Hepatocyte (in vitro differentiated cells): ENCODE results near the gene TRAPPC11. TPM values are rescaled to one million over a fixed set of nuclear protein-coding genes. Genes with fewer than 3 reads are reported as not detected.

ENCODE experiments used
- DNase-seq: peaks from one replicate; pipeline ENCODE4 v3.0.0-alpha.2; 2016; ENCODE audit warnings: low spot score
- H2AFZ ChIP-seq: fragments of 200-600 bp; sonication (generic); 2 replicates; pipeline ENCODE4 v1.6.0; 2016; ENCODE audit warnings: antibody characterized with exemption, mild to moderate bottlenecking
- H3K27ac ChIP-seq: fragments of 200-600 bp; sonication (generic); 2 replicates; pipeline ENCODE4 v1.5.1; 2016; ENCODE audit warnings: mild to moderate bottlenecking
- H3K27me3 ChIP-seq: fragments of 200-600 bp; sonication (generic); 2 replicates; pipeline ENCODE4 v1.6.1; 2016
- H3K36me3 ChIP-seq: fragments of 200-600 bp; sonication (generic); replicated peaks from 2 replicates; pipeline ENCODE4 v1.5.1; 2016; ENCODE audit warnings: low read depth; ENCODE audit not compliant: insufficient read depth
- H3K4me1 ChIP-seq: fragments of 200-600 bp; sonication (generic); 2 replicates; pipeline ENCODE4 v1.5.1; 2016; ENCODE audit warnings: mild to moderate bottlenecking, moderate library complexity; ENCODE audit not compliant: insufficient read depth
- H3K4me2 ChIP-seq: fragments of 200-600 bp; sonication (generic); 2 replicates; pipeline ENCODE4 v1.6.0; 2016
- H3K4me3 ChIP-seq: fragments of 200-600 bp; sonication (generic); 2 replicates; pipeline ENCODE4 v1.5.1; 2016; ENCODE audit warnings: mild to moderate bottlenecking
- H3K79me2 ChIP-seq: fragments of 200-600 bp; sonication (generic); 2 replicates; pipeline ENCODE4 v1.6.0; 2017; ENCODE audit warnings: mild to moderate bottlenecking
- H3K9me2 ChIP-seq: fragments of 200-600 bp; sonication (generic); replicated peaks from 2 replicates; pipeline ENCODE4 v1.6.0; 2017; ENCODE audit warnings: mild to moderate bottlenecking; ENCODE audit not compliant: insufficient read depth
- H3K9me3 ChIP-seq: fragments of 200-600 bp; sonication (generic); 2 replicates; pipeline ENCODE4 v1.5.1; 2016; ENCODE audit warnings: low read depth, mild to moderate bottlenecking
- H4K20me1 ChIP-seq: fragments of 200-600 bp; sonication (generic); 2 replicates; pipeline ENCODE4 v1.6.0; 2016; ENCODE audit warnings: mild to moderate bottlenecking; ENCODE audit not compliant: insufficient read depth, poor library complexity, severe bottlenecking
- EZH2 ChIP-seq: fragments of 200-600 bp; sonication (generic); IDR thresholded peaks from 2 replicates; pipeline ENCODE4 v1.6.1; 2016; ENCODE audit warnings: antibody characterized with exemption, mild to moderate bottlenecking, borderline replicate concordance
- EZH2phosphoT487 ChIP-seq: fragments of 200-600 bp; sonication (generic); IDR thresholded peaks from one replicate; pipeline ENCODE4 v1.6.1; 2018; ENCODE audit warnings: antibody characterized with exemption, mild to moderate bottlenecking, low read depth, moderate library complexity; ENCODE audit not compliant: unreplicated experiment, severe bottlenecking
- WGBS: methylation state at CpG from one replicate; pipeline ENCODE4 v1.1.6; 2016; ENCODE audit warnings: low lambda C conversion rate; ENCODE audit errors: missing lambda C conversion rate; 5-methylcytosine and 5-hydroxymethylcytosine counted together
- polyA plus RNA-seq: library from polyadenylated mRNA; unstranded; fragments of >200 nt; fragmentation: Nextera tagmentation; extraction: Ambion mirVana; gene quantifications from 2 replicates; pipeline ENCODE4 v1.2.1, GENCODE V29; 2016
- total RNA-seq: library from RNA; depleted of rRNA; stranded (reverse); fragments of >200 nt; gene quantifications from 2 replicates; pipeline ENCODE4 v1.2.3, GENCODE V29; 2014
- TF ChIP-seq, protein P1 (sequence below): fragments of 200-600 bp; sonication (generic); IDR thresholded peaks from 2 replicates; pipeline ENCODE4 v1.5.1; 2016; ENCODE audit warnings: antibody characterized with exemption, mild to moderate bottlenecking; ENCODE audit not compliant: poor library complexity

The TRAPPC11 gene
- total and polyA plus RNA-seq, 2 experiments from 2014 or later, result 13.8 to 29.0 TPM

DNA sequence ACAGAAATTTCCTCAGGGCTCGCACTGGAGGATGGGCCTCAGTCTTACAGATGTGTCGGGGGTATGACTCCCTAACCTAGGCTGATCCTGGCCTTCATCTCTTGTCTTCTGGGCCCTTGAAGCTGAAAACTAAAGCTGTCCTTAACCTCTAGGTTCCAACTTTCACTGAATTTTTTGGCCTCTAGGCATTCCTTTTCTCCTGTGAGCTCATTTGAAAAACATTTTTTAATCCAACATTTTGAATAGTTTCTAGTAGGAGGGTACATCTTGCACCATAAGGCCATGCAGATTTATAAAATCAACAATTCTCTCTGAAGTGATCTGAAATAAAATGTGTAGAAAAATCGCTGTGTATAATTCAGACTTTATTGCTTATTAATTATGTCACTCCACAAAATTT, 19.8 kb upstream of the TRAPPC11 start:
- H3K36me3 ChIP-seq, result no peaks in the 10 kb centered on the region
- H3K4me1 ChIP-seq, result no peaks in the 10 kb centered on the region
- no peaks in the 10 kb centered on the region for H3K9me3 ChIP-seq
- no peak for DNase-seq
- no peak overlapping the region for H3K4me3 ChIP-seq
- H3K79me2 ChIP-seq, result no peaks in the 10 kb centered on the region
- H3K27me3 ChIP-seq, result no peaks in the 10 kb centered on the region
- no peak overlapping the region for H3K27ac ChIP-seq
- no peaks in the 10 kb centered on the region for H3K9me2 ChIP-seq
- H4K20me1 ChIP-seq, result no peaks in the 10 kb centered on the region
- no peak overlapping the region for H2AFZ ChIP-seq
- TF ChIP-seq EZH2phosphoT487 (no peak), EZH2 (no peak)
- TF ChIP-seq, protein P1, sequence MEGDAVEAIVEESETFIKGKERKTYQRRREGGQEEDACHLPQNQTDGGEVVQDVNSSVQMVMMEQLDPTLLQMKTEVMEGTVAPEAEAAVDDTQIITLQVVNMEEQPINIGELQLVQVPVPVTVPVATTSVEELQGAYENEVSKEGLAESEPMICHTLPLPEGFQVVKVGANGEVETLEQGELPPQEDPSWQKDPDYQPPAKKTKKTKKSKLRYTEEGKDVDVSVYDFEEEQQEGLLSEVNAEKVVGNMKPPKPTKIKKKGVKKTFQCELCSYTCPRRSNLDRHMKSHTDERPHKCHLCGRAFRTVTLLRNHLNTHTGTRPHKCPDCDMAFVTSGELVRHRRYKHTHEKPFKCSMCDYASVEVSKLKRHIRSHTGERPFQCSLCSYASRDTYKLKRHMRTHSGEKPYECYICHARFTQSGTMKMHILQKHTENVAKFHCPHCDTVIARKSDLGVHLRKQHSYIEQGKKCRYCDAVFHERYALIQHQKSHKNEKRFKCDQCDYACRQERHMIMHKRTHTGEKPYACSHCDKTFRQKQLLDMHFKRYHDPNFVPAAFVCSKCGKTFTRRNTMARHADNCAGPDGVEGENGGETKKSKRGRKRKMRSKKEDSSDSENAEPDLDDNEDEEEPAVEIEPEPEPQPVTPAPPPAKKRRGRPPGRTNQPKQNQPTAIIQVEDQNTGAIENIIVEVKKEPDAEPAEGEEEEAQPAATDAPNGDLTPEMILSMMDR, result no peak
- H3K4me2 ChIP-seq, result no peak overlapping the region
- WGBS, result 85% methylated on average over 3 of the region's 3 CpGs

DNA sequence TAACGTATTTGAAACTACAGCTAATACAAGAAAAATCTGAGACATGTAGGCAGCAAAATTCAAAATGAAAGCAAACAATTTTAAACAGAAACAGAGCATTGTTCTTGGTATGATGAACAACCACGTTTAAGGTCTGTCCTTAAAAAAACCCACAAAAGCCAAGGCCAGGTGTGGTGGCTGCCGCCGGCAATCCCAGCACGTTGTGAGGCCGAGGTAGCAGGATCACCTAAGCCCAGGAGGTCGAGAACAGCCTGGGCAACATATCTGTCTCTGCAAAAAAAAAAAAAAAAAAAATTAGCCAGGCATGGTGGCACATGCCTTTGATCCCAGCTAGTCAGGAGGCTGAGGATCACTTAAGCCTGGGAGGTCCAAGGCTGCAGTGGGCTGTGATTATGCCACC, 13.8 kb upstream of the TRAPPC11 start:
- Histone ChIP-seq H4K20me1 (no peaks in the 10 kb centered on the region), H3K4me2 (no peak overlapping the region), H3K79me2 (no peaks in the 10 kb centered on the region), H3K9me3 (no peaks in the 10 kb centered on the region), H3K9me2 (no peaks in the 10 kb centered on the region), H3K4me3 (no peak overlapping the region), H3K27ac (no peak overlapping the region), H3K36me3 (no peaks in the 10 kb centered on the region), H3K4me1 (no peaks in the 10 kb centered on the region), H2AFZ (no peak overlapping the region), H3K27me3 (no peaks in the 10 kb centered on the region)
- 84% methylated on average over 7 of the region's 7 CpGs for WGBS
- DNase-seq, result no peak
- TF ChIP-seq EZH2phosphoT487 (no peak), EZH2 (no peak)
- TF ChIP-seq, protein P1, result no peak

DNA sequence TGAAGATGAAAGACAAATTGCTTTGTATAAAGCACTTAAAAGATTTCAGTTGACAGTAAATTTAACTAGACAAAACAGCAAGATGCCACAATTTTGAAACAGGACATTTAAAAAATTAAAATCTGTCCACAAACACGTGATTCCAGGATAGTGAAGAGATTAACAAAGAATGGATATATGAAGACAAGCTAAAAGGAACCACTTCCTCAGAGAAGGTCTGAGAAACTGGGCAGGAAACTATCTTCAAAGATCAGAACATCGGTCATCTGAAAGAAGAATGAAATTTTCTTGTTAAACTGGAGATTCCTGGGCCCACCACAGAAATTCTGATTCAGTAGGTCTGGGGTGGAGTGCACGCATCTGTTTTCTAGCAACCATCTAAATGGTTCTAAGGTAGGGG, 1.5 kb upstream of the TRAPPC11 start:
- Histone ChIP-seq H3K4me1 (peaks cover 10% of the 10 kb centered on the region), H3K4me2 (peak overlapping the region; percentile 90), H3K36me3 (no peaks in the 10 kb centered on the region), H3K79me2 (peaks cover 52% of the 10 kb centered on the region), H3K4me3 (peak overlapping the region; percentile 92), H3K9me3 (no peaks in the 10 kb centered on the region), H3K27ac (no peak overlapping the region), H3K27me3 (no peaks in the 10 kb centered on the region), H2AFZ (no peak overlapping the region), H4K20me1 (no peaks in the 10 kb centered on the region), H3K9me2 (no peaks in the 10 kb centered on the region)
- WGBS, result 89% methylated on average over 3 of the region's 3 CpGs
- TF ChIP-seq EZH2phosphoT487 (no peak), EZH2 (no peak)
- TF ChIP-seq, protein P1, result no peak
- DNase-seq, result no peak
